ENCODE data around the gene ATP10A. TPM values are rescaled to one million over a fixed set of nuclear protein-coding genes. Genes with fewer than 3 reads are reported as not detected.

Gene ATP10A
- total RNA-seq, 6 experiments from 2014 or later, result 31.0 to 39.5 (median 33.9) TPM

DNA sequence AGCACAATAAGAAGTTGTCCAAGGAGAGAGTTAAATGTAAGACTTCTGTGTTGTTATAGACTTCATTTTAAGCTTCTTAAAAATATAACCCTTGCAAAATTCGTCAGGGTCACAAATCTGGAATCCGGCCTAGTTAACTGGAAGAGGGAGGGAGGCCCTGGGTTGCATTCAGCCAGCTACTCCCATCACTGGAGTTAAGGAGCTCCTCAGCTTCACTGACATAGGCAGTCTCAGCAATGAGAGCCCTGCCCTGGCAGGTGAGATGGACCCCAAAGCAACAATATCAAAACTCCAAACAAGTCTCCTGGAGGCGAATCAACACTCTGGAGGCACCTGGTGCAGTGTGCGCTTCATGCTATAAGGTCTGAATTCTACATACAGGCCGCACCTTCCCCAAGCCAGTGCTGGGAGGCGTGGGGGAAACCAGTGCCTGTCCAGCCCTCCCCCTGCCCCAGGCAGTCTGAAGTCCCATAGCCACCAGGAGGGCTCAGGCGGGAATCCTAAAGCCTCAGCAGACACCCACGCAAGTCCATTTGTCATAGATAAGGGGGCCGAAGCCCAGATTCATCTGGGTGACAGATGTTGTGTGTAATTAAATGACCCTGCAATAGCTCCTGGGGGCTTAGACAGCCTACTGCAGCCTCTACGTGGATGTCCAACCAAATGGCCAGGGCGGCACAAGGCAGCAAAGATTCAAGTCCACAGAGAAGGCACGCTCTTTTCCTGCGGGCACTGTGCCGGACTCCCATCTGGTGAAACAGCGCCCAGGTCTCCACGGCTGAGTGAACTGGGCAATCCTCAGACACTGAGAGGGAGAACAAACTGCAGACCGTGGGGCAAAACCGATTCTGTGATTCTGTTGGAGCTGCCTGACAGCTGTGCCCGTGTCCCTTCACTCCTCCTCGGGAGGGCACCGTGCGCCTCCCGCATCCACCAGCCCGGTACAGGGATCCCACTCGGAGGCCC lies 64.9 kb downstream of the ATP10A start:
- Mint-ChIP-seq H3K4me1 (ENCODE audit: low read depth) (peaks cover 54% of the 10 kb centered on the region), H3K27ac (peak overlapping the region; percentile 86), H3K9me3 (no peaks in the 10 kb centered on the region), H3K4me3 (peak overlapping the region; percentile 65), H3K27me3 (ENCODE audit: insufficient read depth) (peaks cover 14% of the 10 kb centered on the region), H3K36me3 (ENCODE audit: low read depth) (no peaks in the 10 kb centered on the region; the same call in 1 of the 2 replicates)
- TF ChIP-seq, protein P1, sequence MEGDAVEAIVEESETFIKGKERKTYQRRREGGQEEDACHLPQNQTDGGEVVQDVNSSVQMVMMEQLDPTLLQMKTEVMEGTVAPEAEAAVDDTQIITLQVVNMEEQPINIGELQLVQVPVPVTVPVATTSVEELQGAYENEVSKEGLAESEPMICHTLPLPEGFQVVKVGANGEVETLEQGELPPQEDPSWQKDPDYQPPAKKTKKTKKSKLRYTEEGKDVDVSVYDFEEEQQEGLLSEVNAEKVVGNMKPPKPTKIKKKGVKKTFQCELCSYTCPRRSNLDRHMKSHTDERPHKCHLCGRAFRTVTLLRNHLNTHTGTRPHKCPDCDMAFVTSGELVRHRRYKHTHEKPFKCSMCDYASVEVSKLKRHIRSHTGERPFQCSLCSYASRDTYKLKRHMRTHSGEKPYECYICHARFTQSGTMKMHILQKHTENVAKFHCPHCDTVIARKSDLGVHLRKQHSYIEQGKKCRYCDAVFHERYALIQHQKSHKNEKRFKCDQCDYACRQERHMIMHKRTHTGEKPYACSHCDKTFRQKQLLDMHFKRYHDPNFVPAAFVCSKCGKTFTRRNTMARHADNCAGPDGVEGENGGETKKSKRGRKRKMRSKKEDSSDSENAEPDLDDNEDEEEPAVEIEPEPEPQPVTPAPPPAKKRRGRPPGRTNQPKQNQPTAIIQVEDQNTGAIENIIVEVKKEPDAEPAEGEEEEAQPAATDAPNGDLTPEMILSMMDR (IDR thresholded peaks at IDR 0.05), result no peak
- DNase-seq, result peak; percentile 19

DNA sequence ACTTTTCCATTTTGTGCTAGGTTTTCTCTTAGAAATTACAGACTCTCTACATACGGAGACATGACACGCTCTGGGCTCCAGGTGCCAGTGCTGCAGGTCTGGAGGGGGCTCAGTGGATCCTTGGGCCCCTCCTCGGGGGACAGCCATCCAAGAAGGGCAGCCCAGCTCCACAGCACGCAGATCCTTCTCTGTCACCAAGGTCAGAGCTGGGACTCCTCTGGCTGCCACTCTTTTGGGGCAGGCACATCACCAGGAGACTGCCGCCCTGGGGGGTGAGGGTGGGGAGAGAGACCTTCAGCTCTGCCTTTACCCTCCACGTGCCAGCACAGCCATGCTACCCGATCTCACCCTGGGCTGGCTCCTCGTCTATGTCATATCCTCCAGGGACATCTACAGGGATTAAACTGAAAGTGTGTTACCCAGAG lies 65.6 kb downstream of the ATP10A start:
- no peak for DNase-seq
- no peaks in the 10 kb centered on the region; the same call in 1 of the 2 replicates for H3K36me3 Mint-ChIP-seq (ENCODE audit: low read depth)
- H3K9me3 Mint-ChIP-seq, result no peaks in the 10 kb centered on the region
- H3K4me3 Mint-ChIP-seq, result peak overlapping the region; percentile 65
- TF ChIP-seq, protein P1 (IDR thresholded peaks at IDR 0.05), result no peak
- H3K4me1 Mint-ChIP-seq (ENCODE audit: low read depth), result peaks cover 57% of the 10 kb centered on the region
- H3K27ac Mint-ChIP-seq, result peak overlapping the region; percentile 86
- peaks cover 12% of the 10 kb centered on the region for H3K27me3 Mint-ChIP-seq (ENCODE audit: insufficient read depth)

DNA sequence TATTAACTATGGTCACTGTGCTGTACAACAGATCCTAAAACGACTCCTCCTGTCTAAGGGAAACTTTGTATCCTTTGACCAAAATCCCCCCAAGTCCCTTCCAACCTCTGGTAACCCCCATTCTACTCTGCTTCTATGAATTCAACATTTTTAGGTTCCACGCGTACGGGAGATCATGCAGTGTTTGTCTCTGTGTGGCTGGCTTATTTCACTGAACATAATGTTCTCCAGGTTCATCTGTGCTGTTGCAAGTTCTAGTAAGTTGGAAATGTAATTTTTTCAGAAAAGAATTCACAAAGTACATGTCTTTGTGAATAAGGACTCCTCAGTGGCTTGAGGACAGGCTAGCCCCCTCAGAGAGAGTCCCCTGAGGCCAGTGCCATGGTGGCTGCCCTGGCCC lies 66.1 kb downstream of the ATP10A start:
- Mint-ChIP-seq H3K27ac (peak overlapping the region; percentile 86), H3K27me3 (ENCODE audit: insufficient read depth) (peaks cover 12% of the 10 kb centered on the region), H3K9me3 (no peaks in the 10 kb centered on the region), H3K36me3 (ENCODE audit: low read depth) (no peaks in the 10 kb centered on the region; the same call in 1 of the 2 replicates), H3K4me1 (ENCODE audit: low read depth) (peaks cover 62% of the 10 kb centered on the region), H3K4me3 (no peak overlapping the region)
- DNase-seq, result no peak
- TF ChIP-seq, protein P1 (IDR thresholded peaks at IDR 0.05), result no peak

DNA sequence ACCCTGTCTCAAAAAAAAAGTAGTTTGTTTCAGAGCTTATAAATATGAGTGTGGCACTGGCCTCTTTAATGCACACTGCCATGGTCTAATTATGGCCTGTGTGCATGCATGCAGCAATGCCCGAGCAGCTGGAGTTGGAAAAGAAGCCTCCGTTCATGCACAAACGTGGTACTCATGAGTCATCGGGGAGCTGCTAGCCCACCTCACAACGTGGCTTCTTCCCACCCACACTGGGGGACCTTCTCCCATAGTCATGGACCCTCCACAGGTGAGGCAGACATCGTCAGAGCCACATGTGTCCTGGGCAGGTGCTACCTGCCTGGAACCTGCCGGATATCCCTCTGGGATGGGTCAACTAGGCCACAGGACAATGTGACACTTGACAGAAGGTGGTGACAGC lies 66.7 kb downstream of the ATP10A start:
- peaks cover 68% of the 10 kb centered on the region for H3K4me1 Mint-ChIP-seq (ENCODE audit: low read depth)
- no peak for DNase-seq
- no peaks in the 10 kb centered on the region; the same call in 1 of the 2 replicates for H3K36me3 Mint-ChIP-seq (ENCODE audit: low read depth)
- H3K4me3 Mint-ChIP-seq, result no peak overlapping the region
- no peaks in the 10 kb centered on the region for H3K9me3 Mint-ChIP-seq
- peaks cover 12% of the 10 kb centered on the region for H3K27me3 Mint-ChIP-seq (ENCODE audit: insufficient read depth)
- H3K27ac Mint-ChIP-seq, result no peak overlapping the region
- TF ChIP-seq, protein P1 (IDR thresholded peaks at IDR 0.05), result no peak

DNA sequence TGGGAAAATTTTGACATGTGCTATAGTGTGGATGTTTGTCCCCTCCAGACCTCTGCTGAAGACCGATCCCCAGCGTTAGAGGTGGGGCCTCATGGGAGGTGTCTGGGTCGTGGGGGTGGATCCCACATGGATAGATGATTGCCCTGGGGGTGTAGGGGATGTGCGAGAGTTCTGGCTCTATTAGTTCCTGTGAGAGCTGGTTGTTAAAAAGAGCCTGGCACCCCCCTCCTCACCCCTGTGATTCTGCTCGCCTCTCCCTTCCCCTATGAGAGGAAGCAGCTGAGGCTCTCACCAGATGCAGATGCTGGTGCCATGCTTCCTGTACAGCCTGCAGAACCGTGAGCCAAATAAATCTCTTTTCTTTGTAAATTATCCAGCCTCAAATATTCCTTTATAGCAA lies 67.4 kb downstream of the ATP10A start:
- Mint-ChIP-seq H3K27ac (no peak overlapping the region), H3K4me3 (no peak overlapping the region), H3K36me3 (ENCODE audit: low read depth) (no peaks in the 10 kb centered on the region; the same call in 1 of the 2 replicates), H3K4me1 (ENCODE audit: low read depth) (peaks cover 75% of the 10 kb centered on the region), H3K9me3 (no peaks in the 10 kb centered on the region), H3K27me3 (ENCODE audit: insufficient read depth) (peaks cover 9% of the 10 kb centered on the region)
- DNase-seq, result no peak
- TF ChIP-seq, protein P1 (IDR thresholded peaks at IDR 0.05), result no peak
